ENCODE measurements around the gene GPR6.

GPR6 gene

DNA sequence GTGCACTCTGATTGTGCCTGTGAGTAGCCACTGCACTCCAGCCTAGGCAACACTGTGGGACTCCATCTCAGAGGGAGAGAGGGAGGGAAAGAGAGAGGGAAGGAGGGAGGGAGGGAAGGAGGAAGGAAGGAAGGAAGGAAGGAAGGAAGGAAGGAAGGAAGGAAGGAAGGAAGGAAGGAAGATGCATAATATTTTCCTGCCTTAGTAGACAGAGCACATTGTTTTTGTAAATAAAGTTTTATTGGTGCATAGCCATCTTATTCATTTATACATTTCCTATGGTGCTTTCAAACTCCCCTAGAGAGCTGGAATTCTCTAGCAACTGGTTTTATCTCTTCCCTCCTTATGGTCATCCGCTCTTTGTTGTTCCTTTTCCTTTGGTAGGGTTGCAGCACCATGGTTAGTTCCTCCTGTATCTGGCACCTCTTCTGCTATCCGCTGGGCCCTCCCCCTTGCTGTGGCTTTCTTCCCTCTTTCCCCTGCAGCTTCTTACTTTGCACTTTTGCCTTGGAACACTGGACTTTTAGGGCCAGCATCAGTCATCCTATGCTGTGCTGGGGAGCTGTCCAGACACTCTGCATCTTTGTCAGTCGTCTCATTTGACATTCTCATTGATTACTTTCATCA, 20.2 kb downstream of the GPR6 start:
- no peak for DNase-seq (ENCODE audit: low read depth in 4 of 4, low spot score in 1 of 4)

- DNase-seq (ENCODE audit: low read depth in 4 of 4, low spot score in 1 of 4), result no peak
Measured at GRCh38 chr6:109999740-110000139, 21.6 kb downstream of the GPR6 start.

- no peak for DNase-seq (ENCODE audit: low read depth in 4 of 4, low spot score in 1 of 4)
Measured at GRCh38 chr6:110002676-110003075, 24.6 kb downstream of the GPR6 start.

DNA sequence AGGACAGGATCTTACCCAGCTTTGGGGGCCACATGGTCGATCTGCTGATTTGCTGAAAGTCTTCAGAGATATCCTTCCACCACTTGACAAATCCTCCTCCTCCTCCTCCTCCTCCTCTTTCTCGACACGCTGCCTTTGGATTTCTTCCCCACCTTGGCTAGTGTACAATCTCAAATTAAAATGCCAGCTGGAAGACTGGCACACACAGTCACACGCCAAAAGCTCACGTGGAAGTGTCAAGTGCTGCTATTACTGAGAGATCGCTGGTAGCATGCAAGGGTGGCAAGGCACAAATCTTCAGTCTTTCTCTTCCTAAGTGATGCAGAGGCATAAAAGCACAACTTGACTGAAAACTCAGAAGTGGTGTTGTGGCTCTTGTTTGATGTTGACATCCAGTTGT, 35.3 kb downstream of the GPR6 start:
- DNase-seq (ENCODE audit: low read depth in 4 of 4, low spot score in 1 of 4), result no peak

GRCh38 chr6:110015206-110015605, 37.1 kb downstream of the GPR6 start:
- no peak for DNase-seq (ENCODE audit: low read depth in 4 of 4, low spot score in 1 of 4)

DNA sequence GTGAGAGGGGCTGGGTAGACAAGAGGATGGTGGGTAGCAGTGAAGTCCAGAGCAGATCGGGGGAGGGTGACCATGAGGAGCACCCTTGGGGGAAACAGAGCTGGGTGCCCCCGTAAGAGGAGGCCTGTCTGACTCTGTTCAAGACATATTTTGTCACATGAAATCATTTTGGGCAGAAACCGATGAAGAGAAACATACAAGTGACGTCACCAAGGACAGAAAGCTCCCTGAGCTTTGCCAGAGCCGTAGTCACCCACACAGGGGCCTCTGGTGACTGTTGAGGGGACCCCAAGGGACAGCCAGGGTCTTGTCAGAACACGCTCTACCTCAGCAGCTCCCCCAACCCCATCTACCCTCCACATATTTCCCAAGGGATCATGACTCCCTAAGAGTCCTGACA, 39.2 kb downstream of the GPR6 start:
- DNase-seq (ENCODE audit: low read depth in 4 of 4, low spot score in 1 of 4), result no peak

- no peak for DNase-seq (ENCODE audit: low read depth in 4 of 4, low spot score in 1 of 4)
Measured at GRCh38 chr6:110017946-110018345, 39.8 kb downstream of the GPR6 start.

- DNase-seq (ENCODE audit: low read depth in 4 of 4, low spot score in 1 of 4), result no peak
Measured at GRCh38 chr6:110018486-110018885, 40.4 kb downstream of the GPR6 start.

GRCh38 chr6:110020888-110021287, 42.8 kb downstream of the GPR6 start:
- DNase-seq (ENCODE audit: low read depth in 4 of 4, low spot score in 1 of 4), result no peak

- no peak for DNase-seq (ENCODE audit: low read depth in 4 of 4, low spot score in 1 of 4)
Measured at GRCh38 chr6:110029144-110029543, 51.0 kb downstream of the GPR6 start.

Data from stimulated activated CD4-positive, alpha-beta T cell treated with anti-CD3 and anti-CD28 coated beads, Interleukin-1b, Interleukin-23, amount 100 ng/mL, for 24 hours (primary cell).